Cardiac muscle cell (in vitro differentiated cells and primary cell): ENCODE results near the gene FXR1. TPM values are rescaled to one million over a fixed set of nuclear protein-coding genes. Genes with fewer than 3 reads are reported as not detected.

Source experiments
- DNase-seq, 2 donors: peaks; one replicate each; pipeline versions ENCODE4 v3.0.0 to v3.0.0-alpha.2; 2010 to 2017; ENCODE audit warnings: low read depth in 1 of 2, low spot score in 1 of 2
- H3K27ac ChIP-seq: fragments of 200-600 bp; sonication (generic); 2 replicates; pipeline ENCODE4 v1.5.1; 2016
- H3K27me3 ChIP-seq: fragments of 200-600 bp; sonication (generic); 2 replicates; pipeline ENCODE4 v1.6.0; 2016; ENCODE audit warnings: control low read depth
- H3K36me3 ChIP-seq: fragments of 200-600 bp; sonication (generic); 2 replicates; pipeline ENCODE4 v1.5.1; 2016; ENCODE audit warnings: control low read depth
- H3K4me1 ChIP-seq: fragments of 200-600 bp; sonication (generic); 2 replicates; pipeline ENCODE4 v1.8.1; 2017; ENCODE audit warnings: low read depth, mild to moderate bottlenecking, mixed run types
- H3K4me3 ChIP-seq: fragments of 200-600 bp; sonication (generic); 2 replicates; pipeline ENCODE4 v1.5.1; 2016; ENCODE audit warnings: mild to moderate bottlenecking
- H3K9me3 ChIP-seq: fragments of 200-600 bp; sonication (generic); 2 replicates; pipeline ENCODE4 v1.5.1; 2017; ENCODE audit warnings: low read depth, mild to moderate bottlenecking, control low read depth
- CTCF ChIP-seq: IDR thresholded peaks from 2 replicates; pipeline ENCODE4 v1.5.1; 2012; ENCODE audit warnings: low read depth, mild to moderate bottlenecking, low read length
- polyA plus RNA-seq: library from polyadenylated mRNA; unstranded; fragments of >200 nt; fragmentation: Nextera tagmentation; extraction: Ambion mirVana; gene quantifications from 2 replicates; pipeline ENCODE4 v1.2.1, GENCODE V29; 2016
- total RNA-seq: library from RNA; depleted of rRNA; stranded (reverse); fragments of >200 nt; gene quantifications from 2 replicates; pipeline ENCODE4 v1.2.3, GENCODE V29; 2016

FXR1 gene
- total and polyA plus RNA-seq, 2 experiments from 2014 or later, result 63.3 to 331 TPM

- no peak overlapping the region for H3K27ac ChIP-seq
- no peaks in the 10 kb centered on the region for H3K9me3 ChIP-seq
- no peaks in the 10 kb centered on the region for H3K4me1 ChIP-seq
- peaks cover 18% of the 10 kb centered on the region for H3K36me3 ChIP-seq
- no peak overlapping the region for H3K4me3 ChIP-seq
- no peaks in the 10 kb centered on the region for H3K27me3 ChIP-seq
- TF ChIP-seq CTCF, result no peak
- no peak for DNase-seq
These were observed 28.4 kb downstream of the FXR1 start for GRCh38 chr3:180940826-180941225.

DNA sequence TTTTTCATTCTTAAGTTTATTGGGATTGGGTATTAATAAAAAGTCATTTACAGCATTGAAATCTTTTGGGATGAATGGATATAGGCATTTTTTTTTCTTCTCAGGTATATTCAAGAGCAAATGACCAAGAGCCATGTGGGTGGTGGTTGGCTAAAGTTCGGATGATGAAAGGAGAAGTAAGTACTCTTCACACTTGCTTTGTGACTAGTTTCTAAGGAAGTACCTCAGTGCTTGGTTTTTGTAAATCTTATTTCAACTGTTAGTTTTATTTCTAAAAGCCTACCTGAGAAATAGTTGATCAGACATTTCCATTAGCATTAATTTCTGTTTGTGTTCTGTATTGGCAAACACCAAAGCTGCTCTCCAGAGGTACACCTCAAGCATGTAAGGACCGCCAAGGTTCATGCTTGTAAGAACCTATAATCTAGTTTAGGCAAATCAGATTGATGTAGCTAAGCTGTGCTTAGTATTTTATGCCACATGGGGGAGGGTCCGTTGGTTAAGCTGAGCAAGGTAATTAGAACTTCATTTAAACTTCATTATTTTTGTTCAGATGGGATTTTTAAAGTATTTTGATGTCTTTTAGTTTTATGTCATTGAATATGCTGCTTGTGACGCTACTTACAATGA is 35.4 kb downstream of the FXR1 start:
- H3K36me3 ChIP-seq, result peaks cover 68% of the 10 kb centered on the region
- no peaks in the 10 kb centered on the region for H3K4me1 ChIP-seq
- no peak for TF ChIP-seq CTCF
- no peaks in the 10 kb centered on the region for H3K27me3 ChIP-seq
- no peaks in the 10 kb centered on the region for H3K9me3 ChIP-seq
- H3K27ac ChIP-seq, result no peak overlapping the region
- no peak for DNase-seq
- no peak overlapping the region for H3K4me3 ChIP-seq

DNA sequence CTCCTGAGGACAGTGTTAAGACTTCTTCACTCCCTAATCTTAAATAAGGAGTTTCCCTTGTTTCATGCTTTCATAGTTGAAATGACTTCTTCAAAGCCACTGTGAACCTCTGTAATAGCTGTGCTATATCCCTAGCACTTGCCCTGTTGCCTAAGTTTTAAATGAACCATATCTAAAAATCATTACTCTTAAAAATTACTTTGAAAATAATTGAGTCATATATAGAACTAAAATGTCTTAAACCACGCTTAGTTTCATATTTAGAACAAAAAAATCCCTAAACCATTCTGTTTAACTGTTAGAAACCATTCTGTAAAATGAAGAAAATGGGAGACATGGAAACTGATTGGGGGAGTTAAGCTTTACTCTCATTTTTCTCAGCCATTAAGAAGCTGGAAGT is 47.2 kb downstream of the FXR1 start:
- DNase-seq, result no peak
- no peaks in the 10 kb centered on the region for H3K27me3 ChIP-seq
- peaks cover 78% of the 10 kb centered on the region for H3K36me3 ChIP-seq
- no peak overlapping the region for H3K4me3 ChIP-seq
- H3K4me1 ChIP-seq, result no peaks in the 10 kb centered on the region
- no peaks in the 10 kb centered on the region for H3K9me3 ChIP-seq
- no peak overlapping the region for H3K27ac ChIP-seq
- no peak for TF ChIP-seq CTCF

DNA sequence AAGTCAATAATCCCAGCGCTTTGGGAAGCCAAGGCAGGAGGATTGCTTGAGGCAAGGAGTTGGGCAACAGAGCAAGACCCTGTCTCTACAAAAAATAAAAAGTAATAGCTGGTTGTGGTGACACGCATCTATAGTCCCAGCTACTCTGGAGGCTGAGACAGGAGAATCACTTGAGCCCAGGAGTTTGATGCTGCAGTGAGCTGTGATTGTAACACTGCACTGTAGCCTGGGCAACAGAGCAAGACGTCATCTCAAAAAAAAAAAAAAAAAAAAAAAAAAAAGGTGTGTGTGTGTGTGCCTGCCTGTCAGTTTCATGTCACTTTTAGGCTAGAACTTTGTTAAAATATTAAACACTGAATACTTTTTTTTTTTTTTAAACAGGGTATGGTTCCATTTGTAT is 48.6 kb downstream of the FXR1 start:
- H3K4me1 ChIP-seq, result no peaks in the 10 kb centered on the region
- no peak overlapping the region for H3K27ac ChIP-seq
- TF ChIP-seq CTCF, result no peak
- no peak for DNase-seq
- no peaks in the 10 kb centered on the region for H3K27me3 ChIP-seq
- no peak overlapping the region for H3K4me3 ChIP-seq
- peaks cover 77% of the 10 kb centered on the region for H3K36me3 ChIP-seq
- no peaks in the 10 kb centered on the region for H3K9me3 ChIP-seq

DNA sequence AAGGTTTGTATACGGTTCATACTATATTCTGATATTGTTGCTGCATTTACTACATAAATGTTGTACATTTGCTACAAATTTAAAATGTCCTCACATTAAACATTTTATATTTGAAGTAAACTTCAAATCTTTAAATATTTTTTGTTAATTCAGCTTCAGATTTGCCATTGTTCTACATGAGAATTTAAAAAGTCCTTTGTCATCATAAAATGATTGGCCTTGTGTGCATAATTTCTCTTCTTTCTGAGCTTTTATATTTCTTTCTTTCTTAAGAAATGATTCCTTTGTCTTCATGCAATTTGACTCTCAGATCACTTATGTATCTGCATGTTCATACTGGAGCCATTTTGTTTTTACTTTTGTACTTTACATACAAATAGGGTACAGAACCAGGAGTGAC is 49.1 kb downstream of the FXR1 start:
- Histone ChIP-seq H3K4me1 (no peaks in the 10 kb centered on the region), H3K36me3 (peaks cover 76% of the 10 kb centered on the region), H3K27ac (no peak overlapping the region), H3K27me3 (no peaks in the 10 kb centered on the region), H3K9me3 (no peaks in the 10 kb centered on the region), H3K4me3 (no peak overlapping the region)
- no peak for DNase-seq
- no peak for TF ChIP-seq CTCF

DNA sequence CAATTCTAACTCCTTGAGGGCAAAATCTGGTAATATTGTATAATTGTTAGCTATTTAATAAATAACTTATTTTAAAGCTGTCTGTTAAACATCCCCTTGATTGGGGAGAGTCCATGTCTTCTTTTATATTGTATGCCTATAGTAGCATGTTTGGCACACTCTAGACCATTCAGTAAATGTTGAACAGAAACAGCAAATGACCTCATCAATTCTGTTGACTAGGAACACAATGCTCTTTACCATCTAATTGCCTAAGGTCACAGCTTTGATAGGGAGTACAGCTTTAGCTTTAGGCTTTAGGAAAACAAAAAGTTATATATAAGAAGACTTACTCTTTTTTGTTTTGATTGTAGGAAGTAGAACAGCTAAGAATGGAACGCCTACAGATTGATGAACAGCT is 50.1 kb downstream of the FXR1 start:
- Histone ChIP-seq H3K27ac (no peak overlapping the region), H3K36me3 (peaks cover 81% of the 10 kb centered on the region), H3K9me3 (no peaks in the 10 kb centered on the region), H3K4me3 (no peak overlapping the region), H3K4me1 (no peaks in the 10 kb centered on the region), H3K27me3 (no peaks in the 10 kb centered on the region)
- DNase-seq, result no peak
- TF ChIP-seq CTCF, result no peak
